NCI-H2196 treated with DMSO at 0.1 percent for 48 hours (cell line): ENCODE measurements around the gene DTD1.

Source experiments
- DNase-seq: peaks from one replicate; lab custom pipeline; 2025; ENCODE audit not compliant: unreplicated experiment; lab: John Stamatoyannopoulos, UW

DTD1 gene

DNA sequence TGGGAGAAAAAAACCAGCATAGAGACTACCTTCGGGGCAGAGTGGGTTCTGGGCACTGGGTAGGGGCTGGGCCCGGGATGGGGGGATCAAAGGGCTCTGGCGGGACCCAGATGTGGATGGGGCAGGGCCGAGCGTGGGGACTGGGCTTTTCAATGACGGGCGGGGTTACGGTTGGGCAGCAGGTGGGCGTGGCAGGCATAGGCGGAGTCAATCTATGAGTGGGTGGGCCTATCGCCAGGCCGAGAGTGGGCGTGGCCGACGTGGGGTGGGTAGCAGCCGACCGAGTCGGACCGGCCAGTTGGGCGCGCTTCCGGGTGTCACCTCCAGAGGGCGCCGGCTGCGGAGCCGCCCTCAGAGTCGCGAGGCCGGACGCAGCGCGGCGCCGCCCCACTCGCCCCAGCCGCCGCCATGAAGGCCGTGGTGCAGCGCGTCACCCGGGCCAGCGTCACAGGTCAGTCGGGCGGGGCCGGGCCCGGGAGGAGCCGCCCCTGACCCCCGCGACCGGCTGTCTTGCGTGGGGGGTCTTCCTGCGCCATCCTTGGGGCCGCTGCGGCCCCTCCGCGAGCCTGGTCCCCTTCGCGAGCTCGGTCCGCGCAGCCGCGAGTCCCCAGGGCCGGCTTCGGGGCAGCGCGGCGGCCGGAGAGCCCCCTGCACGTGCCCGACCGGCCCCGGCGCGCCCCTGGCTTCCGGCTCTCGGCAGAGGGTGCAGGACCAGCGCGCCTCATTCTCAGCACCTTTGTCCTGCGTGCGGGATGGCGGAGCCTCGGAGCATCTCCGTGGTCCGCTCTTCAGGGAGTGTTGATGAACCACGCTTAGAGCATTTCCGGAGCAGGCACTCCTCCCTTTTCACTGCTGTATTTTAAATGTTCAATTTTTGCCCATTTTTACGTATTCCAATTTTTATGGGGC lies at the start of gene DTD1:
TSS of gene DTD1 (plus strand) at position 390 of the 909 bp plus-strand sequence. CDS start at position 409, 19 bp downstream.
- peak; percentile 80 for DNase-seq

GRCh38 chr20:18541741-18542140 lies 46.1 kb upstream of the DTD1 start:
- no peak for DNase-seq

- no peak for DNase-seq
These were observed 44.6 kb upstream of the DTD1 start for GRCh38 chr20:18543216-18543615.

- DNase-seq = peak; percentile 81
These were observed 43.9 kb upstream of the DTD1 start for GRCh38 chr20:18543932-18544331.

- DNase-seq = no peak
These were observed 42.3 kb upstream of the DTD1 start for GRCh38 chr20:18545566-18545965.

DNA sequence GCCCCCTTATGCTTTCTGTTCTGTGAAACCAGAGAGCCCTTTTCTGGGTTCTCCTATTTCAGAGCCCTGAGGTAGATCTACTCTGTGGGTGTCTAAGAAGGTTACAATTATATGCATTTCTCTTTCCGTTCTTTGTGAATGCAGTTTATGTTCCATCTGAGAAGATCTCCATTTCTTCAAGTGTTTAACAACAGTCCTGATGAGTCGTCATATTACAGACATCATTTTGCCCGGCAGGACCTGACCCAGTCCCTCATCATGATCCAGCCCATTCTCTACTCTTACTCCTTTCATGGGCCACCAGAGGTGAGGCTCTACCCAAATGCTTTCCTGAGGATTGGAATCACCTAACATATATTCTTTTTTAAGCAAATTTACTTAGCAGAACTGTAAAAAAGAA lies 39.4 kb upstream of the DTD1 start:
- no peak for DNase-seq

GRCh38 chr20:18553746-18554145 lies 34.1 kb upstream of the DTD1 start:
- no peak for DNase-seq

DNA sequence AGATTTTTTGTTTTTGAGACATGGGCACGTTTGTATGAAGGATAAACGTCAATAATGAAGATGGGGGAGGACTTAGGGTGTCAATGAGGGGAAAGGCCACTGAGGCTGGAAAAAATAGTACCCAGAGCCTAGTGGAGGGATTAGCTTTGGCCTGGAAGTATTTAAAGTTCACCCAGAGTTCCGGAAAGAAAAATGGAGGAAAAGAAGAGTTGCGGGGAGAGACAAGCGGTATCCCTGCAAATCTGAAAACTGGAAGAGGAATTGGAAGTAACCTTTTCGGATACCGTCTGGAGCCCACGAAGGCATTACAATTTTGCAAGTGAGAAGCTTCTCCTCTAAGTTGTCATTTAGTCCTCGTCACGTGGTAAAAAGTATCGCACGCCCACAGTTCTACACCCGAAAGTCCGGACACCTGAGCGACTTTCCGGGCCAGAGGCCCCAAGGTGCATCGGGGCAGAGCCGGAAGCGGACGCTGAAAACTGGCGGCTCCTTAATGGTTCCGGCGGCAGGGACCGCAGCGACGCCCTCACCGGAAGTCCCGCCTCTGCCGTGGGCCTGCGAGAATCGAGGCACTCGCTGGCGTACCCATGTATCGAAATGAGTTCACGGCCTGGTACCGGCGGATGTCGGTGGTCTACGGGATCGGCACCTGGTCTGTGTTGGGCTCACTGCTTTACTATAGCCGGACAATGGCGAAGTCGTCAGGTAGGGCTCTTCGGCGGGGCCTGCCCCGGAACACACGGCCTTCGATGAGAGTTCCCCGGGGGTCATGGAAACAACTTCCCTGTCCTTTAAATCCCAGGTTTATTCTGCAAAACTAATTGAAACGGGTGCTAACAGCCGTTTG lies 20.7 kb upstream of the DTD1 start, which contains the start of gene SMIM26:
TSS of gene SMIM26 (plus strand) at position 541 of the 847 bp plus-strand sequence. CDS start at position 588, 47 bp downstream.
- peak; percentile 86 for DNase-seq

DNA sequence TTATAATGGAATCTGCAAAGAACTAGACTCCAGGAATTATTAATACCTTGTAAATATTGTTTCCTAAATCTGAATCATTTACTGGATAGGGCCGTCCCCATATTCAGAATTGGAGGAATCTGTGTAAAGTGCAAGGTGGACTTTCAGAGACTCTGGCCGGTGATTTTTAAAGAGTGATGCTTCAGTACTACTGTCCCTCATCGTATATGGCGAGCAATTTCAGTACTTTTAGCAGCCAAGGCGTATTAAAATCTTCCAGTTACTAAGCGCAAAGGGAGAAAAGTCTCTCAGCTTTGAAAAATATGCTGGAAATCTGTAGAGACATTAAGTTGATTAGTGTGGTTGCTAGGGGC lies 20.1 kb upstream of the DTD1 start:
- DNase-seq = no peak

DNA sequence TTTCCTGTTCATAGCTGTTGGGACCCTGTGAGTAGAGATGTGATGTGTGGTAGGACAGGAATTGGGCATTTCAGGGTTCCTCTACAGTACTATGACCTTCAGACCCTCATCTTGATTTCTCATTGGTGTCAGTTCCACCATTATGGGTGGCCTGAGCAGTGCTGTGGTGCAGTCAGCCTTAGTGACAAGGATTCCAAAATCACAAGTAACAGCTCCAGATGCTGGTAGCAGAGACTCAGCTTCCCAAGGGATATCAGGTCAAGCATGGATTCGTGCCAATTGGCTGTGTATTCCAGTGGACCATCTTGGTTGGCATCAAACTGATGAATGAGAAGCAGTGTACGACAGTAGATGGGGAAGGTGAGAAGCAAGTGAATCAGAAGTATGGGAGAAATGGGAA lies 16.8 kb upstream of the DTD1 start:
- DNase-seq = no peak

- no peak for DNase-seq
These were observed 16.3 kb upstream of the DTD1 start for GRCh38 chr20:18571578-18571977.

- no peak for DNase-seq
These were observed 9.9 kb upstream of the DTD1 start for GRCh38 chr20:18577942-18578341.

- no peak for DNase-seq
These were observed 9.3 kb upstream of the DTD1 start for GRCh38 chr20:18578581-18578980.

- no peak for DNase-seq
These were observed 7.8 kb upstream of the DTD1 start for GRCh38 chr20:18580012-18580411.

GRCh38 chr20:18585134-18585533 lies 2.7 kb upstream of the DTD1 start:
- no peak for DNase-seq

DNA sequence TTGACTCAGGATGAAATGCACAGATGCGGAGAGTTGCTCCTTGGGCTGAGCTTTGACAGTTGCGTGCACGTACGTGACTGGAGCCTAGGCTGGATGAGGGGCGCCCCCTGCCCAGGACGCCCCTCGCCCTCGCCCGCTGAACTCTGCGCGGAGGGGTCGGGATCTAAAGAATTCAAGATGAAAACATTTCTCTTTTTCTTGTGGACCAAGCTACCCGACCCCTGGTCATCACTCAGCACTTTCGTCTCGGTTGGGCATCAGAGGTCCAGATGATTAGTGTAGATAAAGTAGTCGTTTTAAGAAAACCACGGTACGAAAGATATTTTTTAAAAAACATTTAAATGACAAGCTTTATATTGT lies 700 bp downstream of the DTD1 start:
- no peak for DNase-seq

GRCh38 chr20:18589941-18590674 lies 2.3 kb downstream of the DTD1 start:
- DNase-seq = no peak

DNA sequence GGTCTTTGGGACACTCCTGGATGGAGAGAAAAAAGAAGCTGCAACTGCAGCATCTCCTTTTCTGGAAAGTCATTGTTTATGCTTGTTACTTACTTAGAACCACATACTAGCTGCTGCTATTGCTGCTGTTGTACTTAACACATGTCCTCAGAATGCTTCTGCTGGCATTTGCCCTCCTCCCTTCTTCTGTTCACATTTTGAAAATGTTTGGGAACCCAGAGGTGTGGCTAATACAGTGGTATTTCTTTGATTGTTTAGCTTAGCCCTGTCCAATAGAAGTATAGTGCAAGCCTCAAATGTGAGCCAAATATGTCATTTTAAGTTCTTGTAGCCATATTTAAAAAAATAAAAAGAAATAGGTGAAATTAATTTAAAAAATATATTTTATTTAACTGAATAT lies 8.4 kb downstream of the DTD1 start:
- DNase-seq = no peak

- DNase-seq = no peak
These were observed 21.9 kb downstream of the DTD1 start for GRCh38 chr20:18609741-18610140.

- no peak for DNase-seq
These were observed 23.6 kb downstream of the DTD1 start for GRCh38 chr20:18611492-18611891.

GRCh38 chr20:18613553-18613952 lies 25.7 kb downstream of the DTD1 start:
- DNase-seq = no peak
